Neutrophil (primary cell): ENCODE data around the gene SMAD6.

Experiments used
- H3K27ac ChIP-seq: fragments of 200-600 bp; sonication (generic); 2 replicates; pipeline ENCODE4 v1.5.1; 2016; ENCODE audit warnings: mild to moderate bottlenecking, moderate library complexity
- H3K27me3 ChIP-seq: fragments of 200-600 bp; sonication (generic); 2 replicates; pipeline ENCODE4 v1.6.0; 2016; ENCODE audit warnings: mild to moderate bottlenecking
- H3K36me3 ChIP-seq: fragments of 200-600 bp; sonication (generic); 2 replicates; pipeline ENCODE4 v1.5.1; 2017
- H3K4me1 ChIP-seq, 2 experiments: fragments of 200-600 bp in 1 of 2; sonication (generic) in 1 of 2; 1 replicate in 1 of 2; 2 replicates in 1 of 2; pipeline versions ENCODE4 v1.5.1 to v1.6.1; 2013 to 2016; ENCODE audit warnings: low read depth in 1 of 2, low read length in 1 of 2, mild to moderate bottlenecking in 1 of 2, moderate library complexity in 1 of 2; ENCODE audit not compliant: control insufficient read depth in 1 of 2, insufficient read depth in 1 of 2
- H3K4me3 ChIP-seq, 2 experiments: fragments of 200-600 bp in 1 of 2; sonication (generic) in 1 of 2; 1 replicate in 1 of 2; 2 replicates in 1 of 2; pipeline ENCODE4 v1.5.1; 2013 to 2016; ENCODE audit warnings: low read depth in 1 of 2, low read length in 1 of 2, mild to moderate bottlenecking in 1 of 2, moderate library complexity in 1 of 2
- H3K9me3 ChIP-seq: fragments of 200-600 bp; sonication (generic); 2 replicates; pipeline ENCODE4 v1.5.1; 2016
- CTCF ChIP-seq: fragments of 200-600 bp; sonication (generic); IDR thresholded peaks from 2 replicates; pipeline ENCODE4 v1.5.1; 2016; ENCODE audit warnings: antibody characterized with exemption

The SMAD6 gene

GRCh38 chr15:66743703-66744536 lies 41.9 kb downstream of the SMAD6 start:
- no peak overlapping the region for H3K27ac ChIP-seq
- no peaks in the 10 kb centered on the region for H3K4me1 ChIP-seq

GRCh38 chr15:66744610-66745279 lies 42.7 kb downstream of the SMAD6 start:
- H3K36me3 ChIP-seq, result no peaks in the 10 kb centered on the region
- H3K27me3 ChIP-seq, result no peaks in the 10 kb centered on the region
- H3K9me3 ChIP-seq, result no peaks in the 10 kb centered on the region
- H3K4me3 ChIP-seq, result no peak overlapping the region
- H3K4me1 ChIP-seq, result no peaks in the 10 kb centered on the region
- no peak for TF ChIP-seq CTCF
- H3K27ac ChIP-seq, result no peak overlapping the region

More at GRCh38 chr15:66743703-66744536, 41.9 kb downstream of the SMAD6 start:
- Histone ChIP-seq H3K36me3 (no peaks in the 10 kb centered on the region), H3K4me3 (no peak overlapping the region), H3K27me3 (no peaks in the 10 kb centered on the region), H3K9me3 (no peaks in the 10 kb centered on the region)
- no peak for TF ChIP-seq CTCF

- no peaks in the 10 kb centered on the region for H3K36me3 ChIP-seq
- no peaks in the 10 kb centered on the region for H3K27me3 ChIP-seq
- no peak overlapping the region for H3K27ac ChIP-seq
Observed at GRCh38 chr15:66745530-66746230, 43.6 kb downstream of the SMAD6 start.

GRCh38 chr15:66746231-66746605 lies 44.2 kb downstream of the SMAD6 start:
- H3K4me1 ChIP-seq, result no peaks in the 10 kb centered on the region
- no peaks in the 10 kb centered on the region for H3K36me3 ChIP-seq
- H3K27me3 ChIP-seq, result no peaks in the 10 kb centered on the region
- H3K9me3 ChIP-seq, result no peaks in the 10 kb centered on the region
- TF ChIP-seq CTCF, result no peak
- H3K27ac ChIP-seq, result no peak overlapping the region
- H3K4me3 ChIP-seq, result no peak overlapping the region

More at GRCh38 chr15:66745530-66746230, 43.6 kb downstream of the SMAD6 start:
- no peak overlapping the region for H3K4me3 ChIP-seq
- H3K4me1 ChIP-seq, result no peaks in the 10 kb centered on the region
- no peaks in the 10 kb centered on the region for H3K9me3 ChIP-seq
- no peak for TF ChIP-seq CTCF

- Histone ChIP-seq H3K9me3 (no peaks in the 10 kb centered on the region), H3K27me3 (no peaks in the 10 kb centered on the region), H3K36me3 (no peaks in the 10 kb centered on the region), H3K4me3 (no peak overlapping the region), H3K27ac (no peak overlapping the region), H3K4me1 (no peaks in the 10 kb centered on the region)
- TF ChIP-seq CTCF, result no peak
Observed at GRCh38 chr15:66747223-66747622, 45.2 kb downstream of the SMAD6 start.
